HepG2 (cell line): Measurements from ENCODE around the gene SH2D6. TPM values are rescaled to one million over a fixed set of nuclear protein-coding genes. Genes with fewer than 3 reads are reported as not detected.
A peak's percentile ranks its signal among the peaks of the same experiment; 100 is the strongest.

ENCODE experiments used
- ATF4 ChIP-seq, 2 experiments: fragments of 450-650 bp in 1 of 2; sonication (generic) in 1 of 2; formaldehyde crosslinking; IDR thresholded peaks; 2 replicates each; pipeline versions ENCODE4 v1.5.0 to v1.8.0; 2020 to 2022; ENCODE audit warnings: mild to moderate bottlenecking in 1 of 2, missing genetic modification reagents in 1 of 2
- CENPBD1 ChIP-seq: sonication (generic); formaldehyde crosslinking; IDR thresholded peaks from 2 replicates; pipeline ENCODE4 v1.8.0; 2022; ENCODE audit warnings: missing genetic modification reagents, low read depth, mild to moderate bottlenecking, borderline replicate concordance
- JUNB ChIP-seq: sonication (generic); formaldehyde crosslinking; IDR thresholded peaks from 2 replicates; pipeline ENCODE4 v1.8.0; 2022; ENCODE audit warnings: missing genetic modification reagents, mild to moderate bottlenecking, borderline replicate concordance
- NFRKB ChIP-seq: fragments of 450-650 bp; IDR thresholded peaks from 2 replicates; pipeline ENCODE4 v1.6.1; 2017
- RARA ChIP-seq: IDR thresholded peaks from 2 replicates; pipeline ENCODE4 v1.6.1; 2016; ENCODE audit warnings: missing genetic modification reagents, missing compliant biosample characterization
- TFAP4 ChIP-seq: sonication (generic); IDR thresholded peaks from 2 replicates; pipeline ENCODE4 v1.6.1; 2016; ENCODE audit warnings: low read depth, borderline replicate concordance
- ZBTB4 ChIP-seq: sonication (generic); formaldehyde crosslinking; IDR thresholded peaks from 2 replicates; pipeline ENCODE4 v1.4.0; 2020; ENCODE audit warnings: missing genetic modification reagents, mild to moderate bottlenecking, borderline replicate concordance
- ZFP82 ChIP-seq: sonication (generic); formaldehyde crosslinking; IDR thresholded peaks from 2 replicates; pipeline ENCODE4 v1.5.1; 2020; ENCODE audit warnings: mild to moderate bottlenecking, missing genetic modification reagents, borderline replicate concordance
- ZMYM4 ChIP-seq: sonication (generic); formaldehyde crosslinking; IDR thresholded peaks from 2 replicates; pipeline ENCODE4 v1.8.1; 2023; ENCODE audit warnings: mild to moderate bottlenecking, missing genetic modification reagents
- ZNF30 ChIP-seq: sonication (generic); formaldehyde crosslinking; IDR thresholded peaks from 2 replicates; pipeline ENCODE4 v1.5.0; 2020; ENCODE audit warnings: mild to moderate bottlenecking, missing genetic modification reagents
- ZNF619 ChIP-seq: sonication (generic); formaldehyde crosslinking; IDR thresholded peaks from 2 replicates; pipeline ENCODE4 v1.4.0; 2020; ENCODE audit warnings: mild to moderate bottlenecking, missing genetic modification reagents
- ZNF709 ChIP-seq: sonication (generic); formaldehyde crosslinking; IDR thresholded peaks from 2 replicates; pipeline ENCODE4 v1.5.0; 2020; ENCODE audit warnings: mild to moderate bottlenecking, missing genetic modification reagents
- ZNF788 ChIP-seq: sonication (generic); formaldehyde crosslinking; IDR thresholded peaks from 2 replicates; pipeline ENCODE4 v1.5.0; 2020; ENCODE audit warnings: mild to moderate bottlenecking, missing genetic modification reagents, borderline replicate concordance
- polyA plus RNA-seq, 8 experiments: library from polyadenylated mRNA; depleted of rRNA in 3 of 8; stranded (reverse) in 7 of 8; unstranded in 1 of 8; fragments of >200 nt; fragmentation: Illumina TruSeq in 4 of 8; extraction: Trizol in 4 of 8; gene quantifications; 2 replicates each; pipeline versions ENCODE4 v1.2.1 to v1.2.3, GENCODE V29; 2011 to 2016; ENCODE audit warnings: low read depth in 4 of 8, missing spikeins in 1 of 8, mixed read lengths in 1 of 8; ENCODE audit not compliant: insufficient read depth in 1 of 8
- total RNA-seq, 5 experiments: library from RNA; depleted of rRNA; stranded (reverse); fragments of >200 nt; fragmentation: Illumina TruSeq; extraction: Trizol; gene quantifications; 2 replicates each; pipeline ENCODE4 v1.2.3, GENCODE V29; 2016; ENCODE audit warnings: low read depth in 1 of 5
- TF ChIP-seq, protein P1 (sequence below): sonication (generic); formaldehyde crosslinking; IDR thresholded peaks from 2 replicates; pipeline ENCODE4 v1.5.0; 2020; ENCODE audit warnings: missing genetic modification reagents
- TF ChIP-seq, protein P2 (sequence below): sonication (generic); formaldehyde crosslinking; IDR thresholded peaks from 2 replicates; pipeline ENCODE4 v1.4.0; 2020; ENCODE audit warnings: missing genetic modification reagents, borderline replicate concordance
- TF ChIP-seq, protein P3 (sequence below): sonication (generic); formaldehyde crosslinking; conservative IDR thresholded peaks from 2 replicates; pipeline ENCODE4 v1.4.0; 2020; ENCODE audit warnings: mild to moderate bottlenecking, missing genetic modification reagents, moderate library complexity

Gene SH2D6
- total and polyA plus RNA-seq, 2 of the 13 experiments (the other 11 are each of a cell fraction or from before 2014, with no cell fraction given), result 0.11 to 0.26 TPM

DNA sequence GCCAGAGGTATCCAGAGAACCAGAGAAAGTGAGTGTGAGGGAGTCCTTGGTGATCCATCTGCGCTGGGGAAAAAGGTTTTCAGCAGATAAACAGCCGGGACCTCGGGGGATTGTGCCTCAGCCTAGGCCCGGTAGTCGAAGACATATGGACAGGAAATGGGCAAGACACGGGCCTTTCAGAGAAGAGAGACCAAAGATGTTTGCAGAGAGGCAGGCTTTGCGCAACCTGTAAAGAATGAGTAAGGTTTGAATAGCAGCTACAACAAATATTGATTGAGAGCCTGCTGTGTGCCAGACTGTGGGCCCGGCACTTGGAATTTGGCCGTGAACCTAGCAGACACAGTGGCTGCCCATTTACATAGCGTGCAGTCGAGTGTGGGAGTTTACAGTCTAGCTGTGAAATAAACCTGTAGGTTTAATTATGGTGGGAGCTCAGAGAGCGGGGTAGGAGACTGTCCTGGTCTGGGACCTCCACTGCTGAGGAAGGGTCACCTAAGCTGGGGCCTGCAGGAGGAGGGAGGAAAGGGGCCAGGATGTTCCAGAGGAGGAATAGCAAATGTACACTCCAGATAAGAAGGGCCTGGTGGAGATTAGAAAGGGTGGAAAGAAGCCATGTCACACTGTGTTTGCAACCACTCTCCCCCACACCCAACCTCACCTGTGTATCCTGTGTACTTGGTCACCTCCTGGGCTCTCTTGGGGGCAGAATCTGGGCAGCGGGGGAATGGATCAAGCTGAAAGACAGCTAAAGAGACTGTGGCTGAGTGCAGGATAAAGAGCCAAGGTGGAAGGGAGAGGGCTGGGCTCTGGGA, 3.0 kb downstream of the SH2D6 start (continued):
- peak; percentile 90; the same call in 1 of the 2 replicates for TF ChIP-seq ZBTB4
- peak; percentile 82; the same call in 1 of the 2 replicates for TF ChIP-seq TFAP4
- TF ChIP-seq, protein P1, sequence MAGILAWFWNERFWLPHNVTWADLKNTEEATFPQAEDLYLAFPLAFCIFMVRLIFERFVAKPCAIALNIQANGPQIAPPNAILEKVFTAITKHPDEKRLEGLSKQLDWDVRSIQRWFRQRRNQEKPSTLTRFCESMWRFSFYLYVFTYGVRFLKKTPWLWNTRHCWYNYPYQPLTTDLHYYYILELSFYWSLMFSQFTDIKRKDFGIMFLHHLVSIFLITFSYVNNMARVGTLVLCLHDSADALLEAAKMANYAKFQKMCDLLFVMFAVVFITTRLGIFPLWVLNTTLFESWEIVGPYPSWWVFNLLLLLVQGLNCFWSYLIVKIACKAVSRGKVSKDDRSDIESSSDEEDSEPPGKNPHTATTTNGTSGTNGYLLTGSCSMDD (CRISPR knock-in tag), result no peak
- peak; percentile 42; the same call in 1 of the 2 replicates for TF ChIP-seq ZNF709
- peak; percentile 20; the same call in 1 of the 2 replicates for TF ChIP-seq CENPBD1
- TF ChIP-seq, protein P2, sequence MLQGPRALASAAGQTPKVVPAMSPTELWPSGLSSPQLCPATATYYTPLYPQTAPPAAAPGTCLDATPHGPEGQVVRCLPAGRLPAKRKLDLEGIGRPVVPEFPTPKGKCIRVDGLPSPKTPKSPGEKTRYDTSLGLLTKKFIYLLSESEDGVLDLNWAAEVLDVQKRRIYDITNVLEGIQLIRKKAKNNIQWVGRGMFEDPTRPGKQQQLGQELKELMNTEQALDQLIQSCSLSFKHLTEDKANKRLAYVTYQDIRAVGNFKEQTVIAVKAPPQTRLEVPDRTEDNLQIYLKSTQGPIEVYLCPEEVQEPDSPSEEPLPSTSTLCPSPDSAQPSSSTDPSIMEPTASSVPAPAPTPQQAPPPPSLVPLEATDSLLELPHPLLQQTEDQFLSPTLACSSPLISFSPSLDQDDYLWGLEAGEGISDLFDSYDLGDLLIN, result peak; percentile 93
- TF ChIP-seq JUNB (CRISPR knock-in tag), result peak; percentile 97; the same call in 1 of the 2 replicates
- TF ChIP-seq ZNF619 (CRISPR knock-in tag), result no peak
- TF ChIP-seq ZNF788, result peak; percentile 61
- TF ChIP-seq ZMYM4, result peak; percentile 70
- no peak for TF ChIP-seq ZNF30 (CRISPR knock-in tag)
- peak in 1 of 2 experiments; percentile 86; a peak in 2 of 4 replicates for TF ChIP-seq ATF4 (CRISPR knock-in tag; IDR thresholded peaks at IDR 0.05)
- TF ChIP-seq, protein P3, sequence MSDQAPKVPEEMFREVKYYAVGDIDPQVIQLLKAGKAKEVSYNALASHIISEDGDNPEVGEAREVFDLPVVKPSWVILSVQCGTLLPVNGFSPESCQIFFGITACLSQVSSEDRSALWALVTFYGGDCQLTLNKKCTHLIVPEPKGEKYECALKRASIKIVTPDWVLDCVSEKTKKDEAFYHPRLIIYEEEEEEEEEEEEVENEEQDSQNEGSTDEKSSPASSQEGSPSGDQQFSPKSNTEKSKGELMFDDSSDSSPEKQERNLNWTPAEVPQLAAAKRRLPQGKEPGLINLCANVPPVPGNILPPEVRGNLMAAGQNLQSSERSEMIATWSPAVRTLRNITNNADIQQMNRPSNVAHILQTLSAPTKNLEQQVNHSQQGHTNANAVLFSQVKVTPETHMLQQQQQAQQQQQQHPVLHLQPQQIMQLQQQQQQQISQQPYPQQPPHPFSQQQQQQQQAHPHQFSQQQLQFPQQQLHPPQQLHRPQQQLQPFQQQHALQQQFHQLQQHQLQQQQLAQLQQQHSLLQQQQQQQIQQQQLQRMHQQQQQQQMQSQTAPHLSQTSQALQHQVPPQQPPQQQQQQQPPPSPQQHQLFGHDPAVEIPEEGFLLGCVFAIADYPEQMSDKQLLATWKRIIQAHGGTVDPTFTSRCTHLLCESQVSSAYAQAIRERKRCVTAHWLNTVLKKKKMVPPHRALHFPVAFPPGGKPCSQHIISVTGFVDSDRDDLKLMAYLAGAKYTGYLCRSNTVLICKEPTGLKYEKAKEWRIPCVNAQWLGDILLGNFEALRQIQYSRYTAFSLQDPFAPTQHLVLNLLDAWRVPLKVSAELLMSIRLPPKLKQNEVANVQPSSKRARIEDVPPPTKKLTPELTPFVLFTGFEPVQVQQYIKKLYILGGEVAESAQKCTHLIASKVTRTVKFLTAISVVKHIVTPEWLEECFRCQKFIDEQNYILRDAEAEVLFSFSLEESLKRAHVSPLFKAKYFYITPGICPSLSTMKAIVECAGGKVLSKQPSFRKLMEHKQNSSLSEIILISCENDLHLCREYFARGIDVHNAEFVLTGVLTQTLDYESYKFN (CRISPR knock-in tag), result peak; percentile 96
- no peak for TF ChIP-seq NFRKB
- peak; percentile 95; the same call in 1 of the 2 replicates for TF ChIP-seq ZFP82 (CRISPR knock-in tag)
- peak; percentile 99 for TF ChIP-seq RARA (CRISPR knock-in tag)
